ENCODE measurements around the gene ALPG.
"Not testable (repeated sequence)": the region's sequence is repeated elsewhere in the genome, so short reads cannot be mapped to it uniquely, and the experiment has no call there.

ALPG gene

DNA sequence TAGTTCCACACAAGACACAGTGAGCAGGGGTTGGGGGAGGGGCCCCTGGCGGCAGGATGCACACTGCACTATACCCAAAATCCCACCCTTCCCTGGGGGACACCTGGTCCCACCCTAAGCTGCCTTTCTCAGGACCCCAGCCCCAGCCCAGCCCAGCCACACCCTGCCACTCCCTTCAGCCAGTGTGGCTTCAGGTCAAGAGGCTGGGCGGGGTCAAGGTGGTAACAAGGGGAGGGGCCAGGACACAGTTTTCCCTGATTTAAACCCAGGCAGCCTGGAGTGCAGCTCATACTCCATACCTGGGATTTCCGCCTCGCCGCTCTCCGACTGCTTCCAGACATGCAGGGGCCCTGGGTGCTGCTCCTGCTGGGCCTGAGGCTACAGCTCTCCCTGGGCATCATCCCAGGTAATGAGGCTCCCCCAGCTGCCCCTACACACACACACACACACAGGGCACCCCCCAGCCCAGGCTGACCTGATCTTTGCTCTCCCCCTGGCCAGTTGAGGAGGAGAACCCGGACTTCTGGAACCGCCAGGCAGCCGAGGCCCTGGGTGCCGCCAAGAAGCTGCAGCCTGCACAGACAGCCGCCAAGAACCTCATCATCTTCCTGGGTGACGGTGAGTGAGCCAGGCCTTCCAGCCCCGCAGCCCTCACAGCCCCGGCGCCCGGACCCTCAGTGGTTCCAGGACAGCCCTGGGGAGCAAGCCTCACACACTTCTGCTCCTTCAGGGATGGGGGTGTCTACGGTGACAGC, at the start of gene ALPG:
Gene ALPG, plus strand, starts transcription at position 289 of the 755 bp plus-strand sequence. Its CDS starts 51 bp downstream, at position 340.
- ATAC-seq (replicated peaks; ENCODE audit: extremely low read depth, poor library complexity, severe bottlenecking) (no peak), DNase-seq (ENCODE audit: low spot score in 2 of 2) (no peak)
- H3K27me3 Mint-ChIP-seq: peaks cover 15% of the 10 kb centered on the region
- no peaks in the 10 kb centered on the region for H3K4me1 Mint-ChIP-seq
- no peaks in the 10 kb centered on the region for H3K9me3 Mint-ChIP-seq
- H3K36me3 Mint-ChIP-seq (ENCODE audit: insufficient read depth): no peaks in the 10 kb centered on the region
- no peak within 1 kb of the TSS for H3K27ac Mint-ChIP-seq (ENCODE audit: low read depth)
- H3K4me3 Mint-ChIP-seq: no peak within 1 kb of the TSS

DNA sequence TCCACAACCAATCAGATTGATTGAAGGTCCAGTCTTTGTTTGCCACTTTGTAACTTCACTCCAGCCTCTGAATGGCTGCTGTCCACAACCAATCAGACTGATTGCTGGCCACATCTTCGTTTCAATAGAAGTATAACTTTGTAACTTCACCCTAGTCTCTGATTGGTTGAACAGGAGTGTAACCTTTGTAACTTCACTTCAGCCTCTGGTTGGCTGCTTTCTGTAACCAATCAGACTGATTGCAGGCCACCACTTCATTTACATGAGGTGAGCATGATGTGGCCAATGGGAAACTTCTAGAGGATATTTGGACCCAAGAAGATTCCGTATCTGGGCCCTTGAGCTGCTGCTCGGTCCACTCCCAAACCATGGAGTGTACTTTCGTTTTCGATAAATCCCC, 45.0 kb upstream of the ALPG start:
- no peak overlapping the region for H3K4me3 Mint-ChIP-seq
- peaks cover 3% of the 10 kb centered on the region for H3K27me3 Mint-ChIP-seq

DNA sequence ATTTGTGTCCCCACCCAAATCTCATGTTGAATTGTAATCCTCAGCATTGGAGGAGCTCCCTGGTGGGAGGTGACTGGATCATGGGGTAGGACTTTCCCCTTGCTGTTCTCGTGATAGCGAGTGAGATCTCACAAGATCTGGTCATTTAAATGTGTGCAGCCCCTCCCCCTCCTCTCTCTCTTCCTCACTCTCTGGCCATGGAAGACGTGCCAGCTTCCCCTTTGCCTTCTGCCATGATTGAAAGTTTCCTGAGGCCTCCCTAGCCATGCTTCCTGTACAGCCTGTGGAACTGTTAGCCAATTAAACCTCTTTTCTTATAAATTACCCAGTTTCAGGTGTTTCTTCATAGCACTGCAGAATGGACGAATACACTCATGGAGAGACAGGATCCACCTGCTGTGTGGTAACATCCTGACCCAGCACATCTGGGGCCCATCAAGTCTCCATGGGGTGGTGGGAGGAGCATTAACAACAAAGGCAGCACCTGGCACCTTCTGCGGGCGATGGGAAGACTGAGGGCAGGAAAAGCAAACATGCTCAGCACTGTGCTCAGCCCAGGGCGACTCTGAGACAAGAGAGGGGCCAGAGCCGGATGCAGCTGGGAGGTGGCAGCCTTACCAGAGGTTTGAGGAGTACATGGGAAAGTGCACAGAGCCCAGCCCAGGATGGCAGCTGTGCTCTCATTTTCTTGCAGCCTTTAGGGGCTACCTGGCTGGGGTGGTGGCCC, 44.3 kb upstream of the ALPG start:
- Mint-ChIP-seq H3K27me3 (no peaks in the 10 kb centered on the region), H3K27ac (ENCODE audit: low read depth) (no peak overlapping the region), H3K9me3 (no peaks in the 10 kb centered on the region), H3K4me1 (peaks cover 12% of the 10 kb centered on the region), H3K36me3 (ENCODE audit: insufficient read depth) (no peaks in the 10 kb centered on the region), H3K4me3 (peak overlapping the region; percentile 9)
- DNase-seq (ENCODE audit: low spot score in 2 of 2) (no peak), ATAC-seq (replicated peaks; ENCODE audit: extremely low read depth, poor library complexity, severe bottlenecking) (no peak)

More for the DNA sequence above, 45.0 kb upstream of the ALPG start:
- Mint-ChIP-seq H3K4me1 (peaks cover 12% of the 10 kb centered on the region), H3K36me3 (ENCODE audit: insufficient read depth) (no peaks in the 10 kb centered on the region), H3K27ac (ENCODE audit: low read depth) (no peak overlapping the region), H3K9me3 (no peaks in the 10 kb centered on the region)
- no peak for DNase-seq (ENCODE audit: low spot score in 2 of 2)
- ATAC-seq (replicated peaks; ENCODE audit: extremely low read depth, poor library complexity, severe bottlenecking): no peak

DNA sequence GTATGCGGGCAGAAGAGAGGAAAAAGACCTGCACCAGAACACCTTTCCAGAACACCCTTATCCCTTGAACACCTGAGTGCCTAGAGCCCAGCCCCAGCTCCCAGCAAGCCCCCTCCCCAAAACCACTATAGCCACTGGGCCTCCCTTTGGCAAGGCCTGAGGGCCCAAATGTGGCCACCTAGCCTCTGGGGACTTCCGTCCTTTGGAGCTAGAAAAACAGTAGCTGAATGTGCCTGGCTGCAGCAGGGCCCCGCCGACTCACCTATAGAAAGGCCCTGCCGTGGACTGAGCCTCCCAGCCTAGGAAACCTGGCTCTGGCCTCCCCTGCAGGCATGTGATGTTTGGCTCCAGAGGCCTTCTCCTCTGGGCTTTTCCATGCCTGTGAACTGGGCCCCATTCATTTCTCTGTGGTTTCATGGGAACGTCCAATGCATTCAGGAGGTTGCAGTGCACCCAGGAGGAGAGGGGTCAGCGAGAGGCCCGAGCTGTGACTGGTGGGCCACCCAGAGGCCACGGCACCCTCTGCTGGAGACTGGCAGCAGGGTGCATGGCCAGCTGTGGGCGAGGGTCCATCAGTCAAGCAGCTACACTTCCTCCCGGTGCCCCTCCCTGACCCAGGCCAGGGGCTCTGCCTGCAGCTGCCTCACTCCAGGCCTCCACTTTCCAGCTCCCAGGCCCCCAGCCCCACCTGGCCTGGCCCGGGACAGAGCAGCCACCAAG, 43.4 kb upstream of the ALPG start:
- H3K36me3 Mint-ChIP-seq (ENCODE audit: insufficient read depth); H3K9me3 Mint-ChIP-seq; ATAC-seq (replicated peaks; ENCODE audit: extremely low read depth, poor library complexity, severe bottlenecking); DNase-seq (ENCODE audit: low spot score in 2 of 2); H3K27me3 Mint-ChIP-seq: not testable (repeated sequence)
- peaks cover 12% of the 10 kb centered on the region for H3K4me1 Mint-ChIP-seq
- peak overlapping the region; percentile 56 for H3K27ac Mint-ChIP-seq (ENCODE audit: low read depth)
- H3K4me3 Mint-ChIP-seq: peak overlapping the region; percentile 87

DNA sequence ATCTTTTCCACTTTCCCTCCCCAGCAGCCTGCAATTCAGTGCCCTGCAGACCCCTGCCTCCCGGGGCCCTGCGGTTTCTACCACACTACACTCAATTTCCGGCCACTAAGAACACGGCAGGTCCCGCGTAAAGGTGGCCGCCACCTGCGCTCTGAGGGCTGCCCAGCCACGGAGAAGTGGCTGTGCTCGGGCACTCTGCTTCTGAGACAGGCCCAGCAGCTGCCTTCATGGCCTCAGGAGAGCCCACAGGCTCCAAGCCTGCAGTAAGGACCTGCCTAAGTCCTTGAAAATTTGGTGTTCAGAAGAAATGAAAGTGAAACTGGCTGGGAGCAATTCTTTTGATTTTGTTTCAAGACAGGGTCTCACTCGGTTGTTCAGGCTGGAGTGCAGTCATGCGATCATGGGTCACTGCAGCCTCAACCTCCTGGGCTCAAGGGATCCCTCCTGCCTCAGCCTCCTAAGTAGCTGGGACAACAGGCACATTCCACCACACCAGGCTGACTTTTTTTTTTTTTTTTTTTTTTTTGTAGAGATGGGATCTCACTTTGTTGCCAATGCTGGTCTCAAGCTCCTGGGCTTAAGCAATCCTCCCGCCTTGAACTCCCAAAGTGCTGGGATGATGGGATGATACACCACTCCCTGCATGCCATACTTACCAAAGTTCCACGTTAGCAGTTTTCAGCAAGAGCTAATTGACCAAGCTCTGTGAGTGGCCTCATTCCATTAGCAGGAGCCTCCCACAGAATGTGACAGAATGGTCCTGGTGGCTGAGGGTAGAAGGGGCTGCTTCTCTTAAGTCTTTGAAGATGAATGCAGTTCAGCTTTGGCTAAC, 42.6 kb upstream of the ALPG start:
- no peaks in the 10 kb centered on the region for H3K9me3 Mint-ChIP-seq
- ATAC-seq (replicated peaks; ENCODE audit: extremely low read depth, poor library complexity, severe bottlenecking) (peak; percentile 14), DNase-seq (ENCODE audit: low spot score in 2 of 2) (no peak)
- peaks cover 12% of the 10 kb centered on the region for H3K4me1 Mint-ChIP-seq
- peak overlapping the region; percentile 87 for H3K4me3 Mint-ChIP-seq
- peak overlapping the region; percentile 56 for H3K27ac Mint-ChIP-seq (ENCODE audit: low read depth)
- no peaks in the 10 kb centered on the region for H3K36me3 Mint-ChIP-seq (ENCODE audit: insufficient read depth)
- no peaks in the 10 kb centered on the region for H3K27me3 Mint-ChIP-seq

DNA sequence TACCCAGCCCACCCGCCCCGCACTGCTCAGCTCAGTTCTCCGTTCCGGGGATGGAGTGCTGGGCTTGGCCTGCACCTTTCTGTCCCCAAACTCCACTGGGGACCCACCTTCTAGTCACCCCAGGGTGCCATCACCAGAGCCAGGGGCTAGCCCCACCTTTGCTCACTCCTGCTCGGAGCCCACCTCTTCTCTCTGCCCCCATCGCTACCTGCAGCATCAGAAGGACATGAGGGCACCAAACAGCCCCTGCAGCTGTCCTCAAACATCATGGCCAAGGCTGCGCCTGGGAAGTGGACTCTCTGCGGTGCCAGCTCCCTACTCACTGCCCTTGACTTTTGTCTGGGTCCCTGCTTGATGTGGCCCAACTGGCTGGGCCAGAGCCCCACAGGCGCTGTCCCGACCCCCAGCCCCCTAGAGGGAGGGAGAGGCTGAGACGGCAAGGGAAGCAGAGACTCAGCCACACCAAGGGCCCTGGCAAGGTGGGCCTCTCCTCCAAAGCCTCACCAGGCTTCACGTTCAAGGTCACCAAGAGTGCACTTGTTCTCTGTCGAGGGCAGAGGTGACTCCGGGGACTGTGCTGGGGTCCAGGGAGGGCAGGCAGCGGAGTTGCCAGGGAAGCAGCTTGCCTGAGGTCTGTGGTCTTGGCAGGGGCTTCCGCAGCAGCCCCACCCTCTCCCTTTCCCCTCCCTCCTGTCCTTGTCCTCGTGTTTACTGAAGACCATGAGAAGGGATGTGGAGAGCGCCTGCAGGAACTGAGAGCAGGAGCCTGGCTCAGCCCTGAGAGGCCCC, 41.6 kb upstream of the ALPG start:
- Mint-ChIP-seq H3K4me3 (peak overlapping the region; percentile 27), H3K27ac (ENCODE audit: low read depth) (peak overlapping the region; percentile 70), H3K4me1 (peaks cover 12% of the 10 kb centered on the region)
- not testable (repeated sequence) for H3K36me3 Mint-ChIP-seq (ENCODE audit: insufficient read depth); H3K9me3 Mint-ChIP-seq; DNase-seq (ENCODE audit: low spot score in 2 of 2); H3K27me3 Mint-ChIP-seq; ATAC-seq (replicated peaks; ENCODE audit: extremely low read depth, poor library complexity, severe bottlenecking)

DNA sequence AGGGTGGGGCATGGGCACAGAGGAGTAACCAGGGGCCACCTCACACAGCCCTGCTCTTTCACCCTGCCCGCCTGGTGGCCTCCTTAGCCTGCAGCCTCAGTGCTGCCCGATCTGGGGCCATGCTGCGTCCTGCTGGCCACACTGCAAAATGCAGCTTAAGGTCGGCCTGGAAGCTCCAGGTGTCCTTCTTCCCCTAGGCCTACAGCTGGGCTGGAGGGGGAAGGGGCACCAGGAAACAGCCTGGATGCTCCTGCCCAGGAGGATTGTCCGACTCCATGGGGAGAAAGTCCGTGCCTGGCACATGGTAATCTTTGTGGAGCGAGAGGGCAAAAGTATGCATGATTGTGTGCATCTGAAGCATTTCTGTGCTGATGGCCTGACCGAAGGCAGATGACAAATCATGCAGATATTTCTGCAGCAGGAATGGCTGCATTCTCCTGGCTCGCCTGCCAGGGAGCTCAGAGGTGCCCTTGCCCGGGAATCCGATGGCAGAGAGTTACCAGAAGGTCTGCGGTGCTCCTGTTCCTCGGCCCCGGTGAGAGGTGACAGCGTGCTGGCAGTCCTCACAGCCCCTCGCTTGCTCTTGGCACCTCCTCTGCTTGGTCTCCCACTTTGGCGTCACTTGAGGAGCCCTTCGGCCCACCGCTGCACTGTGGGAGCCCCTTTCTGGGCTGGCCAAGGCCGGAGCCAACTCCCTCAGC, 40.9 kb upstream of the ALPG start:
- Mint-ChIP-seq H3K36me3 (ENCODE audit: insufficient read depth) (no peaks in the 10 kb centered on the region), H3K27ac (ENCODE audit: low read depth) (no peak overlapping the region), H3K9me3 (no peaks in the 10 kb centered on the region), H3K4me3 (no peak overlapping the region), H3K4me1 (peaks cover 12% of the 10 kb centered on the region), H3K27me3 (no peaks in the 10 kb centered on the region)
- ATAC-seq (replicated peaks; ENCODE audit: extremely low read depth, poor library complexity, severe bottlenecking): peak; percentile 70
- DNase-seq (ENCODE audit: low spot score in 2 of 2): no peak

DNA sequence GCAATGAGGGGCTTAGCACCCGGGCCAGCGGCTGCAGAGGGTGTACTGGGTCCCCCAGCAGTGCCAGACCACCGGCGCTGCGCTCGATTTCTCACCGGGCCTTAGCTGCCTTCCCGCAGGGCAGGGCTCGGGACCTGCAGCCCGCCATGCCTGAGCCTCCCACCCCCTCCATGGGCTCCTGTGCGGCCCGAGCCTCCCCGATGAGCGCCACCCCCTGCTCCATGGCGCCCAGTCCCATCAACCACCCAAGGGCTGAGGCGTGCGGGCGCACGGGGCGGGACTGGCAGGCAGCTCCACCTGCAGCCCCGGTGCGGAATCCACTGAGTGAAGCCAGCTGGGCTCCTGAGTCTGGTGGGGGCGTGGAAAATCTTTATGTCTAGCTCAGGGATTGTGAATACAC, 40.2 kb upstream of the ALPG start:
- peaks cover 12% of the 10 kb centered on the region for H3K4me1 Mint-ChIP-seq
- H3K27me3 Mint-ChIP-seq; H3K27ac Mint-ChIP-seq (ENCODE audit: low read depth); H3K9me3 Mint-ChIP-seq; DNase-seq (ENCODE audit: low spot score in 2 of 2); H3K36me3 Mint-ChIP-seq (ENCODE audit: insufficient read depth); ATAC-seq (replicated peaks; ENCODE audit: extremely low read depth, poor library complexity, severe bottlenecking); H3K4me3 Mint-ChIP-seq: not testable (repeated sequence)

DNA sequence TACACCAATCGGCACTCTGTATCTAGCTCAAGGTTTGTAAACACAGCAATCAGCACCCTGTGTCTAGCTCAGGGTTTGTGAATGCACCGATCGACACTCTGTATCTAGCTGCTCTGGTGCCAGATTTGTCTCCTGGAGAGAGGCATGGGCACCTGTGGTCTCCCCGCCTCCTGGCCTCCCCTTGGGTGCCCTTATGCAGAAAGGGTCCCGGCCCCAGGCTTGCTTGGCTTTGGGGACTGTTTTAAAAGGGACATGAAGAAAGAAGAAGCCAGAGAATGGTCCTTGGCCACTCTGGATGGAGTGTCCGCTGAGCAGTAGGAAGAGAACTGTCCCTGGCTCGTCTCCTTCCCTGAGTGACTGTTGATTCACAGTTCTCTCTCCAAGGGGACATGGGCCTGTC, 39.6 kb upstream of the ALPG start:
- no peak overlapping the region for H3K4me3 Mint-ChIP-seq

DNA sequence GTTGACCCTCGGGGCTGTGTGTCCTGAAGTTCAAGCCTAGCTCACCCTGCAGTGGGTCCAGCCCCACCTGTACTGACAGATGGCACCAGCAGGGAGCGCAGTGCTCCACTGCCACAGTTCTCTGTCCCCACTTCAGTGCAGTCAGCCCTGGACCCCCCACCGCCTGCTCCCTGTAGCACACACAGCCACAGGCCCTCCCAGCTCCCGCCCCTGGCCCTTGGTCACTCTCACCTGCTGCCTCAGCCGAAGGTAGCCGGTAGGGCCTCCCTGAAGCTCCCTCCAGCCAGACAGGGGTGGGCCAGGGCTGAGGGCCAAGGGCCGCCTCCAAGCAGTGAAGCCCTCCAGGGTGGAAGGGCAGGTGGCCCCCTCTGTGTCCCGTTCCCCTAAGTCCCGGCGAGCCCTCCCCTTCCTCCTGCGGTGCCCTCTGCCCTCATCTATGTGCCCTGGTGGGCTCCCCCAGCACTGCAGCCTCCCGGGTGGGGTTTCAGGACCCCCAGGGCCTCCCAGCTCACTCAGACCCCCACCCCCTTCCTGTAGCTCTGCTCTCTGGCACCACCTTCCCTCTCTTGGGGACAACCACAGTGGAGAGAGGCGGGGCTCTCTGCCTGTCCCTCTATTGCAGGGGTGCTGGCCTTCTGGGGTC, 38.9 kb upstream of the ALPG start:
- Mint-ChIP-seq H3K27ac (ENCODE audit: low read depth) (no peak overlapping the region), H3K4me3 (no peak overlapping the region), H3K9me3 (no peaks in the 10 kb centered on the region), H3K27me3 (no peaks in the 10 kb centered on the region), H3K36me3 (ENCODE audit: insufficient read depth) (no peaks in the 10 kb centered on the region), H3K4me1 (peaks cover 12% of the 10 kb centered on the region)
- ATAC-seq (replicated peaks; ENCODE audit: extremely low read depth, poor library complexity, severe bottlenecking) (no peak), DNase-seq (ENCODE audit: low spot score in 2 of 2) (no peak)

More for the DNA sequence above, 39.6 kb upstream of the ALPG start:
- ATAC-seq (replicated peaks; ENCODE audit: extremely low read depth, poor library complexity, severe bottlenecking) (no peak), DNase-seq (ENCODE audit: low spot score in 2 of 2) (no peak)
- H3K27ac Mint-ChIP-seq (ENCODE audit: low read depth): no peak overlapping the region
- H3K4me1 Mint-ChIP-seq: peaks cover 12% of the 10 kb centered on the region
- H3K27me3 Mint-ChIP-seq: no peaks in the 10 kb centered on the region
- no peaks in the 10 kb centered on the region for H3K36me3 Mint-ChIP-seq (ENCODE audit: insufficient read depth)
- H3K9me3 Mint-ChIP-seq: no peaks in the 10 kb centered on the region

DNA sequence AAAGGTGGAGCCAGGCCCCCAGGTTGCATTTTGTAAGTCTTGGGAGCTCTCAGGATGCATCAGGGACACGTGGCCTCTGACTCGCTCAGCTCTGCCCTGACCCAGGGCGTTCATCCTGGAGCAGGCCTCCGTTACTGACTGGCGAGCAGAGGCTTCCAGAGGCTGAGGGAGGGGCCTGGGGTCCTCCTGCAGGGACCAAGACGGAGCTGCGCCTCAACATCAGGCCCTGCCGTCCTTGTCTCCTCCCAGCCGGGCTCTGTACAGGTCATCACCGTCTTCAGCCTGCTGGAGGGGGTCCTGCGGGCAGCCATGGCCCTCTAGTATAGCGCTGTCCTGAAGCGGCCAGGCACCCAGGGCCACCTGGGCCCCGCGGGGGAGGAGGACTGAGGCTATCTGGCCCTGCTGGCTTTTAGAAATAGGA, 38.3 kb upstream of the ALPG start:
- no peaks in the 10 kb centered on the region for H3K9me3 Mint-ChIP-seq
- no peak for DNase-seq (ENCODE audit: low spot score in 2 of 2)
- no peaks in the 10 kb centered on the region for H3K36me3 Mint-ChIP-seq (ENCODE audit: insufficient read depth)
- ATAC-seq (replicated peaks; ENCODE audit: extremely low read depth, poor library complexity, severe bottlenecking): no peak
- peaks cover 12% of the 10 kb centered on the region for H3K4me1 Mint-ChIP-seq
- no peak overlapping the region for H3K27ac Mint-ChIP-seq (ENCODE audit: low read depth)
- H3K4me3 Mint-ChIP-seq: no peak overlapping the region
- no peaks in the 10 kb centered on the region for H3K27me3 Mint-ChIP-seq

All from central memory CD8-positive, alpha-beta T cell (primary cell).